Ectodermal cell (in vitro differentiated cells): ENCODE measurements around the gene SLC25A46.

ENCODE experiments used
- H3K27ac ChIP-seq: 2 replicates; pipeline ENCODE4 v1.7.0; 2013; ENCODE audit warnings: mild to moderate bottlenecking, low read depth, low read length; ENCODE audit not compliant: insufficient read depth, poor library complexity, severe bottlenecking
- H3K27me3 ChIP-seq: 2 replicates; pipeline ENCODE4 v1.7.0; 2013; ENCODE audit warnings: mild to moderate bottlenecking, low read length; ENCODE audit not compliant: insufficient read depth, control insufficient read depth, poor library complexity, severe bottlenecking
- H3K36me3 ChIP-seq: one replicate; pipeline ENCODE4 v1.7.0; 2013; ENCODE audit warnings: low read length; ENCODE audit not compliant: control insufficient read depth, insufficient read depth
- H3K4me1 ChIP-seq: one replicate; pipeline ENCODE4 v1.7.0; 2013; ENCODE audit warnings: low read length; ENCODE audit not compliant: control insufficient read depth, insufficient read depth
- H3K4me3 ChIP-seq: 2 replicates; pipeline ENCODE4 v1.7.0; 2013; ENCODE audit warnings: low read depth, low read length, control low read depth; ENCODE audit not compliant: insufficient read depth
- H3K9me3 ChIP-seq: 2 replicates; pipeline ENCODE4 v1.7.0; 2013; ENCODE audit warnings: mild to moderate bottlenecking, low read length, moderate library complexity; ENCODE audit not compliant: control insufficient read depth
- WGBS, 2 experiments: methylation state at CpG; one replicate each; pipeline ENCODE4 v1.1.7; 2013; ENCODE audit warnings: missing lambda C conversion rate in 2 of 2; 5-methylcytosine and 5-hydroxymethylcytosine counted together

SLC25A46 gene

DNA sequence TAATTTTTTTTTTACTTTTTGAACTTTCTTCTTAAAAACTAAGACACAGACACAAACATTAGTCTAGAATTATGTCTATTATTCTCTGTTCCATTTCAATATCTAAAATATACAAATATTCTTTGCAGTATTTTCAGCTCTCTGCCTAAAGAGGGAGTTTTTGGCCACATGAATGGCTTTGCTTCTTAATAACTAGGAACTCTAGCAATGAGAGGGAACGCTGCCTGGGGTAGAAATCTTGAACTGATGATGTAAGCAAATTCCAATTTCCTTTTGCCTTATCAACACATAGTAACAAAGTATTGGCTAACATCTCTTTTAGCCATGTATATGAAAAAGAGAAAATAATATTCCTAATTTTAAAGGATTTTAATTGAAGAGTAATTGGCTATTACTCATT, 51.9 kb downstream of the SLC25A46 start:
- H3K36me3 ChIP-seq = no peaks in the 10 kb centered on the region
- no peaks in the 10 kb centered on the region for H3K9me3 ChIP-seq
- H3K27me3 ChIP-seq = no peaks in the 10 kb centered on the region
- H3K4me1 ChIP-seq = no peaks in the 10 kb centered on the region
- no peak overlapping the region for H3K27ac ChIP-seq
- WGBS, 2 experiments = 92 to 100% methylated on average over 1 of the region's 1 CpG
- H3K4me3 ChIP-seq = no peak overlapping the region

DNA sequence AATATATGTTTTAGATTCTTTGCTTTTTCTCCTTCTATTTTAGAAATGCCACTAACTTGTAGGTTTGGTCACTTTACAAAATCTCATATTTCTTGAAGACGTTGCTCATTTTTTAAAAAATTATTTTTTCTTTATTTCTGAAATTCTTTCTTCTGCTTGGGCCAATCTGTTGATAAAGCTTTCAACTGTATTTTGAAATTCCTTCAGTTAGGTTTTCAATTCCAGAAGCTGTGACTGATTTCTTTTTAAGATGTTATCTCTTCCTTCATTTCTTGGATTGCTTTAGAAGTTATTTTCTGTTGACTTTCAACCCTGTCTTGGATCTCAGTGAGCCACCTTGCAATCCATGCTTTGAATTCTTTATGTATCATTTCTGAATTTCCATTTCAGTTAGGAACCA, 64.2 kb downstream of the SLC25A46 start:
- no peaks in the 10 kb centered on the region for H3K4me1 ChIP-seq
- no peak overlapping the region for H3K27ac ChIP-seq
- H3K27me3 ChIP-seq = no peaks in the 10 kb centered on the region
- WGBS, 2 experiments = 90% methylated on average over 1 of the region's 1 CpG; no CpG with 5 or more reads in 1 of the 2 experiments
- no peaks in the 10 kb centered on the region for H3K9me3 ChIP-seq
- H3K36me3 ChIP-seq = no peaks in the 10 kb centered on the region
- no peak overlapping the region for H3K4me3 ChIP-seq

DNA sequence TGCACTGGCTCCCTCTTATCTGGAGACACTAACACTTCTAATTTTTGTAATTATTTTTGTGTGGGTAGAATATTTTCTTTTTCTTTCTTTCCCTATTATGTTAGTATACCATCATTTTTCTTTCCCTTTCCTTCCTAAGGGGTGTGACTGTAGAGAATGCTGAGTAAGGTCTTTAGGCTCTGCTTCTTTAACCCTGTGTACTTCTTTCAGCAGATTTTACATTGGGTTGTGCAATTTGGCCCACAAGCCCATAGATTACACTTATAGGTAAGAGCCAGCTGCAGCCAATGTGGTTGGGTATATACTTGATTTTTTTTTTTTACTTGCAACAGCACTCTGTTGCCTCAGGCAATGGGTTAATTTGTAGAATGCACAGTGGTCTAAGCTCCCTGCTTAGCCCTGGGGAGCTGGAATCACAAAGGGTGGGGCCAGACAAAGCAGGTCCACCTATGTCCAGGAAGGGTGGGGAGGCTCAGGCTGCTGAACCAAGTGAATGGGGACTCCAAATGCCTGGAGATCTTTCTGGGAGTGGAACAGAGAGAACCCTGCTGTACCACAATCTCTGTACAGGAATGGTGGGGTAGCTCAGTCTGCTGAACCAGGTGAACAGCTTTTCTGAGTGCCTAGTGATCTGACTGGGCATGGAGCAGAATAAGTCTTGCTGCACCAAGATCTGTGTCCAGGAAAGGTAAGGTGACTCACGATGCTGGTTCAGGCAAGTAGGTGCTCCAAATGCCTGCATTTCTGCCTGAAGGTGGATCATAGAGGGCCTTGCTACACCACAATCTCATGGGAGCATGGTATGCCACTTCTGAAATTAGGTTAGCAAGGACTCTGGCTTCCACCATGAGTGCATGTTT, 64.9 kb downstream of the SLC25A46 start:
- Histone ChIP-seq H3K36me3 (no peaks in the 10 kb centered on the region), H3K9me3 (no peaks in the 10 kb centered on the region), H3K4me3 (no peak overlapping the region), H3K27me3 (no peaks in the 10 kb centered on the region), H3K4me1 (no peaks in the 10 kb centered on the region), H3K27ac (no peak overlapping the region)
- WGBS, 2 experiments = 88 to 89% methylated on average over 1 of the region's 1 CpG

DNA sequence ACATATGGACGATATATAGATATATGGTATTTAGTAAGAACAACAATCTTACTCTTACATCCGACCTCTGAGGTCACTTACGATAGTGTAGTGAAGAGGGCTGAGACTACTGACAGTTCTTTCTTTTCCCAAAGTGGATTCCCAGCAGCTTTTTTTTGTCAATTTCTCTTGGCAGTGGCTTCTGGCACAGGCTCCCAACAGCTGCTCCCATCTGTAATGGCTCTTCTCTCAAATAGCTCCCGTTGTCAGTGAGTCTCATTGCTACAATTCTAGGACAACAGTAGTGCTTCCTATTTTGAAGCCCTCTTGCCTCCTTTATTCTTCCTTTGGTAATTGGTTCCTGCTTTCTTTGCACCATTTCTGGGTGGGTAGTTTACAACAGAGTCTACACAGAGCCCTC, 68.4 kb downstream of the SLC25A46 start:
- Histone ChIP-seq H3K27me3 (no peaks in the 10 kb centered on the region), H3K27ac (no peak overlapping the region), H3K4me1 (no peaks in the 10 kb centered on the region), H3K4me3 (no peak overlapping the region), H3K36me3 (no peaks in the 10 kb centered on the region), H3K9me3 (no peaks in the 10 kb centered on the region)
- 88 to 91% methylated on average over 3 of the region's 4 CpGs for WGBS, 2 experiments

DNA sequence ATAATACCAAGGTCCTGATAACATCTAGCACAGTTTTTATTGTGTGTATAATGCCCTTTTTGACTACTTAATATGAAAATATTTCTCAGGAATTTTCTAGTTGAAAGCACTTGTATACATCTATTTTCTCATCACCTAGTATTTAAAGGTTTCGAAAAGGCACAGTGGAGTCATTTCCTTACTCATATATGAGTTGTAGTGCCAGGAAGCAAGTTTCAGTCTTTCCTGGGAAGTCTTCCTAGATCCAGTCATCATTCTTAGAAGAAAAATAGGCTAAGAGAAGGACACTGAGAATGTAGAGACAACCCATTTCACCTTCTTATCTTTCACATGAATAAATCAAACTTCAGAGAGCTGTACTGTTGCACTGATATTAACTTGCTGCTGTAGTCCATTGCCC, 70.2 kb downstream of the SLC25A46 start:
- no peak overlapping the region for H3K4me3 ChIP-seq
- H3K9me3 ChIP-seq = no peaks in the 10 kb centered on the region
- H3K36me3 ChIP-seq = no peaks in the 10 kb centered on the region
- H3K27ac ChIP-seq = no peak overlapping the region
- H3K4me1 ChIP-seq = no peaks in the 10 kb centered on the region
- H3K27me3 ChIP-seq = no peaks in the 10 kb centered on the region
- WGBS, 2 experiments = 100% methylated on average over 1 of the region's 1 CpG; no CpG with 5 or more reads in 1 of the 2 experiments
